ENCODE results near the gene CARM1.
A peak's percentile ranks its signal among the peaks of the same experiment; 100 is the strongest.
"Not testable (repeated sequence)": the region's sequence is repeated elsewhere in the genome, so short reads cannot be mapped to it uniquely, and the experiment has no call there.

CARM1 gene

DNA sequence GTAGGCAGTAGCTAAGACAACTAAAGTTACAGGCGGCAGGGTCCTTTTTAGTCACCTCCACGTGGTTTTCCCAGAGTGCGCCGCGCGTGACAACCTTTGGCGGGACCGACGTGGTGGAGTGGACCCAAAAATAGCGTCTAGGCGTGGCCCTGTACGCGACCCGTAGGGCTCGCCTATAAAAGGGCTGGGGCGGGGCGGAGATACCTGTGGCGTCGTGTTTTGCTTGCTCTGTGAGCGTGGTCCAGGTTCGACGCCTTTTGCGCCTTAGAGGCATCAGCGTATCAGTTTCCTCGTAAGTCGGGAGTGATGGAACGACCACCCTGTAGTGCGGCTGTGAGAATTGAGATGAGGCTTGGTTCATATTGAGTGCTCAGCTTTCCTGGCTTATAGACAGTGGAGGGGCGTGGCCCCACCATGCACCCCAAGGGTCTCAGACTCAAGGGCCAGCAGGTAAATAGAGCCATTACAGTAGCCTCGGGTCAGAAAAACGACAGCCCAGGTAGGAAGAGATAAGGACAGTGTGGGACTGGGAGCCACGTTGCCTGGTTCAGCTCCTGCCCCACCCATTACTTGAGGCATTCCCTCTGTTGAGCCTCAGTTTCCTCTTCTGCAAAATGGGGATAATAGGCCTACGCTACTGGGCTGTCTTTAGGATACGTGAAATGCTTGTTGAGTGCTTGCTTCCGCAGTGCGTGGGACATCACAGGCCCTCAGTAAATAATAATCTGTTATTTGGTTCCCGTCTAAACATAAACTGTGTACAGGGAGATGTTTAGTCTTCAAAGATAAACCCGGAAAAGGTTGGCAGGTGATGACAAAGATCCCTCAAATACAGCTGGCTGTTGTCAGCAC, 34.6 kb upstream of the CARM1 start:
- FAIRE-seq (no peak), DNase-seq (ENCODE audit: insufficient read length, low spot score) (peak; percentile 67)
- TF ChIP-seq, protein P1, sequence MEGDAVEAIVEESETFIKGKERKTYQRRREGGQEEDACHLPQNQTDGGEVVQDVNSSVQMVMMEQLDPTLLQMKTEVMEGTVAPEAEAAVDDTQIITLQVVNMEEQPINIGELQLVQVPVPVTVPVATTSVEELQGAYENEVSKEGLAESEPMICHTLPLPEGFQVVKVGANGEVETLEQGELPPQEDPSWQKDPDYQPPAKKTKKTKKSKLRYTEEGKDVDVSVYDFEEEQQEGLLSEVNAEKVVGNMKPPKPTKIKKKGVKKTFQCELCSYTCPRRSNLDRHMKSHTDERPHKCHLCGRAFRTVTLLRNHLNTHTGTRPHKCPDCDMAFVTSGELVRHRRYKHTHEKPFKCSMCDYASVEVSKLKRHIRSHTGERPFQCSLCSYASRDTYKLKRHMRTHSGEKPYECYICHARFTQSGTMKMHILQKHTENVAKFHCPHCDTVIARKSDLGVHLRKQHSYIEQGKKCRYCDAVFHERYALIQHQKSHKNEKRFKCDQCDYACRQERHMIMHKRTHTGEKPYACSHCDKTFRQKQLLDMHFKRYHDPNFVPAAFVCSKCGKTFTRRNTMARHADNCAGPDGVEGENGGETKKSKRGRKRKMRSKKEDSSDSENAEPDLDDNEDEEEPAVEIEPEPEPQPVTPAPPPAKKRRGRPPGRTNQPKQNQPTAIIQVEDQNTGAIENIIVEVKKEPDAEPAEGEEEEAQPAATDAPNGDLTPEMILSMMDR (IDR thresholded peaks at IDR 0.05; ENCODE audit: insufficient read depth, missing control alignments) = no peak

DNA sequence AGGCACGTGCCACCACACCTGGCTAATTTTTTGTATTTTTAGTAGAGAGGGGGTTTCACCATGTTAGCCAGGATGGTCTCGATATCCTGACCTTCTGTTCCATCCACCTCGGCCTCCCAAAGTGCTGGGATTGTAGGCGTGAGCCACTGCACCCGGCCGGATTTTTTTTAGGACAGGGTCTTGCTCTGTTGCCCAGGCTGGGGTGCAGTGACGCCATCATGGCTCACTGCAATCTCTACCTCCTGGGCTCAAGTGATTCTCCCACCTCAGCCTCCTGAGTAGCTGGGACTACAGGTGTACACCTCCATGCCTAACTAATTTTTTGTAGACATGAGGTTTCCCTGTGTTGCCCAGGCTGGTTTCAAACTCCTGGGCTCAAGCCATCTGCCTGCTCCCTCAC, 33.7 kb upstream of the CARM1 start:
- not testable (repeated sequence) for DNase-seq (ENCODE audit: insufficient read length, low spot score); FAIRE-seq

DNA sequence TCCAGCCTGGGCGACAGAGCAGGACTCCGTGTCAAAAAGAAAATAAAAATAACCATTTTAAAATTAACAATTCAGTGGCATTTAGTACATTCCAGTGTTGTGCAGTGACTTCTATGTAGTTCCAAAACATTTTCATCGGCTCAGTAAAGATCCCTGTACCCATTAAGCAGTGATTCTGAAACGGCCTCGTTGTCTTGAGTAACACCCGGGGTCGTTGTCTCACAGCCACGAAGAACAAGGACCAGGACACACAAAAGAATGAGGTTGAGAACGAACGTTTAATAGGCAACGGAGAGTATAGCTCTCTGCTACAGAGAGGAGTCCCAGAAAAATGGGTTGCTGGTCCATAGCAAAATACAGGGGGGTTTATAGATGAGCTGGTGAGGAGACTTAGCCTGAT, 33.0 kb upstream of the CARM1 start:
- FAIRE-seq (no peak), DNase-seq (ENCODE audit: insufficient read length, low spot score) (no peak)
- TF ChIP-seq, protein P1 (IDR thresholded peaks at IDR 0.05; ENCODE audit: insufficient read depth, missing control alignments) = no peak

DNA sequence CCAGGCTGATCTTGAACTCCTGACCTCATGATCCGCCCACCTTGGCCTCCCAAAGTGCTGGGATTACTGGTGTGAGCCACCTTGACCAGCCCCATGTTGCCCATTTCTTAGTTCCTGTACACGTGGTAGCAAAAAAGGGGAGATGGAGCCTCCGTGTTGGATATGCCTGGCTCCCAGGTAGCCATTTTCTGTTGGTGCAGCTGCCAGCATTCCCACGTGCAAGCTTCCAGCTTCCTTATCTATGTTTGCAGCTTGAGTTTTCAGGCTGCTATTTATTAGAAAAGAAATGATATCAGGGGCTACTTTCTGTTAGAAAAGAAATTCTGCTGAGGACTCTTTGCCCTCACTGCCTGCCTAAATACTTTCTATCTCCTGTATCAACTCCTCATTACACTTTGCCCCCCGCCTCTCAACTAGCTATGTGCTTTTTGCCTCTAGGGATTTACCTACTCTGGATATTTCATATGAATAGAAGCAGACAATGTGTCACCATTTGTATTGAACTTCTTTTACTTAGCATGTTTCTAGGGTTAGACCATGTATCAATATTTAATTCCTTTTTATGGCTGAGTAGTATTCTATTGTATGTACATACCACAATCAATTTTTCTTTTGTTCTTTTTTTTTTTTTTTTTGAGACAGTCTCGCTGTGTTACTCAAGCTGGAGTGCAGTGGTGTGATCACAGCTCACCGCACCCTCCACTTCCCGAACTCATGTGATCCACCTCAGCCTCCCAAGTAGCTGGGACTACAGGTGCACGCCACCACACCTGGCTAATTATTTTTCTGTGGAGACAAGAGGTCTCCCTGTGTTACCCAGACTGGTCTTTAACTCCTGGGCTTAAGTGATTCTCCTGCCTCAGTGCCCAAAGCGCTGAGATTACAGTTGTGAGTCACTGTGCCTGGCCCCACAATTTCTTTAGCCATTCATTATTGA, 32.0 kb upstream of the CARM1 start:
- no peak for FAIRE-seq
- DNase-seq (ENCODE audit: insufficient read length, low spot score) = no peak

DNA sequence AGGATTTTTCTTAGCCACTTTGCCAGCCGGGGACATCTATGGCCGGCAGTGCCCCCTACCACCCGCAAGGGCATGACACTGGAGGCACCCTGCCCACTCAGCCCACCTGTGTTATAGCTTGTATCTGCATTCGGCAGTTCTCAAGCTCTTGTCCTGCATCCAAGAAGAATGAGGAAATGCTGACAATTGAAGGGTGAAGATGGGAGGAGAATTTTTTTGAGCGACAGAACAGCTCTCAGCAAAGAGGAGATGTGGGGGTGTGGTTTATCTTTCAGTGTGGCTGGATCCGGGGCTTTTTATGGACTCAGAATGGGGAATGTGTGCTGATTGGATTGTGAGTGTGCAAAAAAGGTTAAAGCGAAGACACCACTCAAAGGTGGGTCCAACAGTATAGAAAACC, 28.6 kb upstream of the CARM1 start:
- FAIRE-seq = no peak

More for the DNA sequence above, 32.0 kb upstream of the CARM1 start:
- TF ChIP-seq, protein P1 (IDR thresholded peaks at IDR 0.05; ENCODE audit: insufficient read depth, missing control alignments) = no peak

DNA sequence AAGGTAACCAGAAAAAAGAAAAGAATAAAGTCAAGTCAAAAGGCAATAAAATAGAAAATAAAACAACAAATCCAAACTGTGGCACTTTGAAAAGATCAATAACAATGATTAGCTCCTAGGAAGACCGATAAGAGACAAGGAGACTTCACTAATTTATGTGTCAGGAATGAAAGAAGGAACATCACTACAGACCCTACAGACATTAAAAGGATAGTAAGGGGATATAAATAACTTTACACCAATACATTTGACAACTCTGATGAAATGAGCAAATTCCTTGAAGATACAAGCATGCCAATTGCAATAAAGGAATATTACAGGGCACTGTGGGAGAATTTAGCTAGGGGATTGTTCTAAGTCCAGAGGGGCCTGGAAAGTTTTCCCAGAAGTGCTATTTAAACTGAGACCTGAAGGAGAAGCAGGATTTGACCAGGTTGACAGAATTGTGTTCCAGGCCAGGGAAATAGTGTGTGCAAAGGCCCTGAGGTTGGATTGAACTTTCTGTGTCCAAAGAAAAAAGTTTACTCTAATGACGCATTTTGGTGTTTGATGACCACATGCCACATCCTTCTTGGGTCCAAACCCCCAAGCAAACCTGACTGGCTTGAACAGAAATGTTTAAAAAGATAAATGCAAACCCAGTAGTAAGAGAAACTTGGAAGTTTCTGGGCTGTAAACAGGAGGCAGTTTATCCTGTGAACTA, 24.7 kb upstream of the CARM1 start:
- DNase-seq (ENCODE audit: insufficient read length, low spot score) (no peak), FAIRE-seq (no peak)
- TF ChIP-seq, protein P1 (IDR thresholded peaks at IDR 0.05; ENCODE audit: insufficient read depth, missing control alignments) = no peak

More for the DNA sequence above, 28.6 kb upstream of the CARM1 start:
- DNase-seq (ENCODE audit: insufficient read length, low spot score) = no peak
- TF ChIP-seq, protein P1 (IDR thresholded peaks at IDR 0.05; ENCODE audit: insufficient read depth, missing control alignments) = no peak

DNA sequence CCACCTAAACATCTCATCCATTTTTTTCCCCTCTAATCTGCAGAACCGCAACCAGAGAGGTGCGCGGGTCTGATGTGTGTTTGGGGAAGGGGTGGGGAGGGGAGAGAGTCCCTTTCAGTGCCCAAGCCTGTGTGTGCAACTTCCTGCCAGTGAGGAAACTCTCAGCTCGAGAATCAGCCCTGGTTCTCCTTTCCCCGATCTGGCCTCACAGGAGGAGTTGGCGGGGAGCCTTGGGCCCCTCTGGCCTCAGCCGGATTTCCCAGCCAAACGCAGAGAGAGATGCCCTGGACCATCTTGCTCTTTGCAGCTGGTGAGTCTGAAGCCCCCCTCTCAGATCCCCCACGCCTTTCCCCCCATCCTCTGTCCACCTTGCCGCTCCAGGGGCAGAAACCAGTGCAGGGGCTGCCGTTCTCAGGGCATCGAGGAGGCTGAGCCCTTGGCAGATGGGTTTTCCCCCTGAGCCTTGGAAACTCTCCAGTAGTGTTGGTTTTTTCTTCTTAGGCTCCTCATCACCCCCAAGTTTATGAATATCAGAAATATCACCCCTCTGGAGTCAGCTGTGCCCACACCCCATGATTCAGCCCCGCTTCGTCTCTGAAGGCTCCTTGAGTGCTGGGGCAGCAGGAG, 23.0 kb upstream of the CARM1 start, which contains the start of gene C19orf38:
C19orf38 (plus strand) TSS at position 186 of the 627 bp plus-strand sequence; CDS start at position 280, 94 bp downstream.
- FAIRE-seq (no peak), DNase-seq (ENCODE audit: insufficient read length, low spot score) (no peak)

More for the DNA sequence above, 23.0 kb upstream of the CARM1 start, which contains the start of gene C19orf38:
- TF ChIP-seq, protein P1 (IDR thresholded peaks at IDR 0.05; ENCODE audit: insufficient read depth, missing control alignments) = no peak

All from D721Med (cell line).